Liver (tissue), 9 donors: ENCODE measurements around the gene SH2B3. TPM values are rescaled to one million over a fixed set of nuclear protein-coding genes. Genes with fewer than 3 reads are reported as not detected.
A peak's percentile ranks its signal among the peaks of the same experiment; 100 is the strongest.

ENCODE experiments used
- DNase-seq: peaks from one replicate; pipeline ENCODE4 v3.0.0-alpha.2; 2017; ENCODE audit warnings: low spot score
- H3K27ac ChIP-seq, 2 donors: one replicate each; pipeline ENCODE4 v1.7.0; 2013; ENCODE audit warnings: inconsistent platforms in 2 of 2, low read length in 2 of 2, control low read depth in 1 of 2, low read depth in 1 of 2, mild to moderate bottlenecking in 1 of 2
- H3K27me3 ChIP-seq, 4 donors: one replicate each; pipeline versions ENCODE4 v1.6.1 to v1.7.0; 2013; ENCODE audit warnings: low read length in 3 of 4, inconsistent platforms in 1 of 4, mild to moderate bottlenecking in 1 of 4, moderate library complexity in 1 of 4; ENCODE audit not compliant: control insufficient read depth in 4 of 4, insufficient read depth in 4 of 4
- H3K36me3 ChIP-seq, 4 donors: one replicate each; pipeline versions ENCODE4 v1.6.1 to v1.7.0; 2013; ENCODE audit warnings: low read length in 3 of 4, mild to moderate bottlenecking in 3 of 4, low read depth in 1 of 4, moderate library complexity in 1 of 4; ENCODE audit not compliant: control insufficient read depth in 4 of 4, insufficient read depth in 3 of 4
- H3K4me1 ChIP-seq, 4 donors: one replicate each; pipeline versions ENCODE4 v1.6.1 to v1.7.0; 2013; ENCODE audit warnings: low read length in 3 of 4, mild to moderate bottlenecking in 3 of 4, moderate library complexity in 1 of 4; ENCODE audit not compliant: control insufficient read depth in 4 of 4, insufficient read depth in 4 of 4
- H3K4me3 ChIP-seq, 3 donors: one replicate each; pipeline versions ENCODE4 v1.6.1 to v1.7.0; 2013; ENCODE audit warnings: low read length in 3 of 3, control low read depth in 1 of 3, low read depth in 1 of 3, mild to moderate bottlenecking in 1 of 3
- H3K9ac ChIP-seq, 2 donors: one replicate each; pipeline ENCODE4 v1.7.0; 2013; ENCODE audit warnings: low read length in 2 of 2, mild to moderate bottlenecking in 2 of 2, moderate library complexity in 2 of 2, control low read depth in 1 of 2, low read depth in 1 of 2
- H3K9me3 ChIP-seq, 4 donors: one replicate each; pipeline versions ENCODE4 v1.6.1 to v1.7.0; 2013; ENCODE audit warnings: low read length in 3 of 4; ENCODE audit not compliant: control insufficient read depth in 4 of 4
- EGR1 ChIP-seq, 2 donors: IDR thresholded peaks; 2 replicates each; pipeline ENCODE4 v1.6.1; 2016 to 2018; ENCODE audit warnings: antibody characterized with exemption in 2 of 2, low read depth in 2 of 2
- FOXA1 ChIP-seq: IDR thresholded peaks from 2 replicates; pipeline ENCODE4 v1.6.1; 2016; ENCODE audit warnings: antibody characterized with exemption
- FOXA2 ChIP-seq: IDR thresholded peaks from 2 replicates; pipeline ENCODE4 v1.6.1; 2016; ENCODE audit warnings: antibody characterized with exemption
- HNF4G ChIP-seq: IDR thresholded peaks from 2 replicates; pipeline ENCODE4 v1.6.1; 2016; ENCODE audit warnings: antibody characterized with exemption
- JUND ChIP-seq, 2 donors: IDR thresholded peaks; 2 replicates each; pipeline ENCODE4 v1.6.1; 2016; ENCODE audit warnings: antibody characterized with exemption in 2 of 2
- MAX ChIP-seq: IDR thresholded peaks from 2 replicates; pipeline ENCODE4 v1.6.1; 2016; ENCODE audit warnings: antibody characterized with exemption
- NR2F2 ChIP-seq: IDR thresholded peaks from 2 replicates; pipeline ENCODE4 v1.6.1; 2016; ENCODE audit warnings: antibody characterized with exemption
- RAD21 ChIP-seq, 2 donors: IDR thresholded peaks; 2 replicates each; pipeline ENCODE4 v1.6.1; 2016; ENCODE audit warnings: antibody characterized with exemption in 2 of 2, mild to moderate bottlenecking in 2 of 2
- RXRA ChIP-seq, 2 donors: IDR thresholded peaks; 2 replicates each; pipeline ENCODE4 v1.6.1; 2017 to 2018; ENCODE audit warnings: antibody characterized with exemption in 2 of 2, mild to moderate bottlenecking in 1 of 2
- YY1 ChIP-seq: IDR thresholded peaks from 2 replicates; pipeline ENCODE4 v1.6.1; 2016; ENCODE audit warnings: antibody characterized with exemption, mild to moderate bottlenecking
- ZBTB33 ChIP-seq: IDR thresholded peaks from 2 replicates; pipeline ENCODE4 v1.6.1; 2016; ENCODE audit warnings: antibody characterized with exemption
- WGBS: extraction: QIAGEN DNeasy Blood & Tissue Kit; methylation state at CpG from one replicate; pipeline ENCODE4 v1.1.7; 2013; 5-methylcytosine and 5-hydroxymethylcytosine counted together
- polyA plus RNA-seq, 2 donors: library from polyadenylated mRNA; stranded (reverse) in 1 of 2; unstranded in 1 of 2; fragments of 200-250 nt in 1 of 2; fragments of >200 nt in 1 of 2; fragmentation: Nextera tagmentation in 1 of 2; extraction: Ambion mirVana in 1 of 2; gene quantifications; one replicate each; pipeline versions ENCODE4 v1.2.1 to v1.2.3, GENCODE V29; 2013 to 2015
- total RNA-seq, 2 donors: library from RNA; depleted of rRNA; stranded (reverse); fragments of >200 nt; gene quantifications; one replicate each; pipeline ENCODE4 v1.2.3, GENCODE V29; 2014
- TF ChIP-seq, protein P1 (sequence below): fragments of 150-350 bp; IDR thresholded peaks from 2 replicates; pipeline ENCODE4 v1.5.1; 2017; ENCODE audit warnings: improper control_type of control experiment, low read depth, low read length; ENCODE audit not compliant: missing input control
- donor health status: healthy.
- donor health status: healthy.
- donor health status: healthy.
- donor health status: healthy.
- donor health status: healthy.

Gene SH2B3
- total and polyA plus RNA-seq, 4 donors: 4.4 to 18.7 (median 8.8) TPM

- Histone ChIP-seq H3K4me1 (peaks cover 11 to 36% (median 21%) of the 10 kb centered on the region in 4 donors), H3K27me3 (no peaks in the 10 kb centered on the region), H3K9ac (no peak overlapping the region), H3K27ac (peak overlapping the region in 1 of 2 donors; percentile 46), H3K4me3 (no peak overlapping the region), H3K9me3 (no peaks in the 10 kb centered on the region), H3K36me3 (peaks cover 0 to 2% (median 0%) of the 10 kb centered on the region in 4 donors)
- WGBS: 84% methylated on average over 8 of the region's 8 CpGs
- TF ChIP-seq FOXA1 (no peak), RAD21 (IDR thresholded peaks at IDR 0.05) (no peak), RXRA (IDR thresholded peaks at IDR 0.05) (no peak), EGR1 (IDR thresholded peaks at IDR 0.05; ENCODE audit: low read depth in 2 of 2) (no peak)
- DNase-seq: no peak
Observed at GRCh38 chr12:111440152-111440551, 34.4 kb downstream of the SH2B3 start.

DNA sequence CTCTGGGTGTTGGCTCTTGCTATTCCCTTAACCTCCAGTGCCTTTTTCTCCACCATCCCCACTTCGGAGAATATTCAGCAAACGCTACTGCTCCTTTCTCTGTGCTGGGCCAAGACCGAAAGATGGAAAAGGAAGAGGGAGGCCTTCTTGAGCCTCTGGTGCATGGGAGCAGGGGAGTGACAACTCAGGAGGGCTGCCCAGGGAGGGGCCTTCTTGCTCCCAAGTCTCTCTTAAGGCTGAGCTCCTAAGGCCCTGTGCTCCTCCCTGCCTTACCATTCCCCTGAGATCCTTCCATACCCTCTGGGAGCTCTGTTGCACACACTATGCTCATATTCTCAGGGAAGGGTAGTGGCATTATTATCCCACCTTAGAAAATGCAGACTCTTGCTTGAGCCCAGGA, 34.9 kb downstream of the SH2B3 start:
- H3K36me3 ChIP-seq: peaks cover 0 to 2% (median 0%) of the 10 kb centered on the region in 4 donors

More for the DNA sequence above, 34.9 kb downstream of the SH2B3 start:
- H3K27ac ChIP-seq: peak overlapping the region in 1 of 2 donors; percentile 46
- H3K4me1 ChIP-seq: peaks cover 9 to 39% (median 23%) of the 10 kb centered on the region in 4 donors
- 89% methylated on average over 3 of the region's 3 CpGs for WGBS
- no peak overlapping the region for H3K9ac ChIP-seq
- H3K9me3 ChIP-seq: no peaks in the 10 kb centered on the region
- no peaks in the 10 kb centered on the region for H3K27me3 ChIP-seq
- H3K4me3 ChIP-seq: no peak overlapping the region
- TF ChIP-seq RAD21 (IDR thresholded peaks at IDR 0.05): no peak
- no peak for TF ChIP-seq FOXA2
- TF ChIP-seq, protein P1, sequence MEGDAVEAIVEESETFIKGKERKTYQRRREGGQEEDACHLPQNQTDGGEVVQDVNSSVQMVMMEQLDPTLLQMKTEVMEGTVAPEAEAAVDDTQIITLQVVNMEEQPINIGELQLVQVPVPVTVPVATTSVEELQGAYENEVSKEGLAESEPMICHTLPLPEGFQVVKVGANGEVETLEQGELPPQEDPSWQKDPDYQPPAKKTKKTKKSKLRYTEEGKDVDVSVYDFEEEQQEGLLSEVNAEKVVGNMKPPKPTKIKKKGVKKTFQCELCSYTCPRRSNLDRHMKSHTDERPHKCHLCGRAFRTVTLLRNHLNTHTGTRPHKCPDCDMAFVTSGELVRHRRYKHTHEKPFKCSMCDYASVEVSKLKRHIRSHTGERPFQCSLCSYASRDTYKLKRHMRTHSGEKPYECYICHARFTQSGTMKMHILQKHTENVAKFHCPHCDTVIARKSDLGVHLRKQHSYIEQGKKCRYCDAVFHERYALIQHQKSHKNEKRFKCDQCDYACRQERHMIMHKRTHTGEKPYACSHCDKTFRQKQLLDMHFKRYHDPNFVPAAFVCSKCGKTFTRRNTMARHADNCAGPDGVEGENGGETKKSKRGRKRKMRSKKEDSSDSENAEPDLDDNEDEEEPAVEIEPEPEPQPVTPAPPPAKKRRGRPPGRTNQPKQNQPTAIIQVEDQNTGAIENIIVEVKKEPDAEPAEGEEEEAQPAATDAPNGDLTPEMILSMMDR: no peak
- TF ChIP-seq RXRA (IDR thresholded peaks at IDR 0.05): no peak
- TF ChIP-seq HNF4G: no peak
- TF ChIP-seq YY1: no peak
- TF ChIP-seq NR2F2: no peak
- no peak for TF ChIP-seq JUND (IDR thresholded peaks at IDR 0.05)
- TF ChIP-seq MAX: no peak
- TF ChIP-seq ZBTB33: no peak
- no peak for DNase-seq
